Upper lobe of left lung (tissue), 4 donors: ENCODE data around the gene RAET1L.

Source experiments
- POLR2A ChIP-seq, 4 donors: fragments of 450-650 bp; IDR thresholded peaks; one replicate each; pipeline ENCODE4 v1.5.1; 2016 to 2017; ENCODE audit warnings: antibody characterized with exemption in 4 of 4, mild to moderate bottlenecking in 2 of 4
- POLR2AphosphoS5 ChIP-seq, 2 donors: sonication (generic); formaldehyde crosslinking; IDR thresholded peaks; one replicate each; pipeline ENCODE4 v1.5.1; 2017; ENCODE audit warnings: antibody characterized with exemption in 2 of 2

- TF ChIP-seq POLR2AphosphoS5 (IDR thresholded peaks at IDR 0.05): no peak
- TF ChIP-seq POLR2A (IDR thresholded peaks at IDR 0.05): no peak
These were observed 17.8 kb upstream of the RAET1L start for GRCh38 chr6:150043096-150043495.
